HCT116 (cell line): ENCODE results near the gene C1orf174. TPM values are rescaled to one million over a fixed set of nuclear protein-coding genes. Genes with fewer than 3 reads are reported as not detected.

Experiments used
- ATAC-seq: fragments of 200-7000 bp; cut with Tn5 transposase; 2 replicates; pipeline ENCODE4 v1.9.1; 2020; ENCODE audit warnings: mild to moderate bottlenecking, moderate library complexity
- BruUV-seq: library from RNA; stranded (reverse); fragments of 400-500 nt; replicated peaks from 2 replicates; lab custom pipeline; 2021; lab: Mats Ljungman, UMichigan
- CTCF ChIA-PET: fragments of 300-600 bp; sonication (Branson Sonifier 250); formaldehyde crosslinking; loops from one replicate; lab custom pipeline; 2021; ENCODE audit warnings: antibody characterized with exemption; lab: Charles Lee
- POLR2A ChIA-PET: fragments of 300-600, 350-600 bp; sonication (Branson Sonifier 250); formaldehyde crosslinking; loops from one replicate; lab custom pipeline; 2021; ENCODE audit warnings: antibody characterized with exemption; lab: Charles Lee
- RAD21 ChIA-PET, 2 experiments: fragments of 300-600 bp; sonication (Branson Sonifier 250); formaldehyde crosslinking; loops; one replicate each; lab custom pipeline; 2023; ENCODE audit warnings: low total read pairs in 2 of 2; ENCODE audit not compliant: uncharacterized antibody in 2 of 2, unreplicated experiment in 2 of 2, low non-redundant PET in 1 of 2; lab: Charles Lee
- DNase-seq: peaks from one replicate; pipeline ENCODE4 v3.0.0-alpha.2; 2010; ENCODE audit warnings: low read depth, low spot score
- H2AFZ ChIP-seq: fragments of 200-600 bp; shearing (Covaris generic), sonication (generic); 2 replicates; pipeline ENCODE4 v1.6.1; 2017; ENCODE audit warnings: low read depth, mixed run types, mixed read lengths, antibody characterized with exemption, low read length; ENCODE audit not compliant: poor library complexity, severe bottlenecking
- H3K27ac ChIP-seq: 2 replicates; pipeline ENCODE4 v1.5.1; 2012; ENCODE audit warnings: low read depth, low read length
- H3K27me3 ChIP-seq: fragments of 200-600 bp; sonication (generic); 2 replicates; pipeline ENCODE4 v1.6.1; 2016; ENCODE audit warnings: mixed run types, low read length, mixed read lengths; ENCODE audit not compliant: insufficient read depth
- H3K36me3 ChIP-seq, 2 experiments: fragments of 200-500 bp in 1 of 2; fragments of 200-600 bp in 1 of 2; sonication (Bioruptor generic) in 1 of 2; sonication (generic) in 1 of 2; 2 replicates each; pipeline versions ENCODE4 v1.5.1 to v1.6.1; 2014 to 2016; ENCODE audit warnings: low read length in 2 of 2, inconsistent platforms in 1 of 2, mixed read lengths in 1 of 2, mixed run types in 1 of 2; ENCODE audit not compliant: insufficient read depth in 2 of 2, control insufficient read depth in 1 of 2
- H3K4me1 ChIP-seq, 2 experiments: fragments of 200-600 bp in 1 of 2; sonication (generic) in 1 of 2; 2 replicates each; pipeline versions ENCODE4 v1.5.1 to v1.6.1; 2012 to 2017; ENCODE audit warnings: low read length in 2 of 2, inconsistent platforms in 1 of 2, mild to moderate bottlenecking in 1 of 2, mixed read lengths in 1 of 2, mixed run types in 1 of 2, moderate library complexity in 1 of 2; ENCODE audit not compliant: insufficient read depth in 2 of 2, control insufficient read depth in 1 of 2
- H3K4me2 ChIP-seq: fragments of 200-600 bp; sonication (generic); 2 replicates; pipeline ENCODE4 v1.6.1; 2017; ENCODE audit warnings: mixed run types, low read length, mixed read lengths
- H3K4me3 ChIP-seq, 2 experiments: fragments of 200-600 bp in 1 of 2; sonication (generic) in 1 of 2; replicated peaks in 1 of 2; 2 replicates each; pipeline ENCODE4 v1.5.1; 2011 to 2016; ENCODE audit warnings: low read length in 2 of 2, control low read depth in 1 of 2, low read depth in 1 of 2, mild to moderate bottlenecking in 1 of 2, mixed read lengths in 1 of 2, mixed run types in 1 of 2
- H3K79me2 ChIP-seq: fragments of 200-600 bp; sonication (generic); 2 replicates; pipeline ENCODE4 v1.6.1; 2017; ENCODE audit warnings: mild to moderate bottlenecking, mixed run types, low read length, moderate library complexity, mixed read lengths; ENCODE audit not compliant: insufficient read depth
- H3K9ac ChIP-seq: fragments of 200-600 bp; sonication (generic); 2 replicates; pipeline ENCODE4 v1.6.1; 2016; ENCODE audit warnings: low read length, mixed read lengths
- H3K9me2 ChIP-seq: fragments of 200-600 bp; sonication (generic), shearing (Covaris generic); 2 replicates; pipeline ENCODE4 v1.6.1; 2017; ENCODE audit warnings: mixed run types, mild to moderate bottlenecking, moderate library complexity; ENCODE audit not compliant: insufficient read depth
- H3K9me3 ChIP-seq, 2 experiments: fragments of 200-500 bp in 1 of 2; fragments of 200-600 bp in 1 of 2; sonication (Bioruptor generic) in 1 of 2; sonication (generic) in 1 of 2; 2 replicates each; pipeline ENCODE4 v1.6.1; 2014 to 2017; ENCODE audit warnings: low read length in 2 of 2, mixed read lengths in 2 of 2, inconsistent platforms in 1 of 2, low read depth in 1 of 2, mild to moderate bottlenecking in 1 of 2, mixed run types in 1 of 2, moderate library complexity in 1 of 2; ENCODE audit not compliant: control insufficient read depth in 1 of 2, insufficient read depth in 1 of 2
- H4K20me1 ChIP-seq: fragments of 200-600 bp; sonication (generic), shearing (Covaris generic); 2 replicates; pipeline ENCODE4 v1.6.1; 2017; ENCODE audit warnings: mixed run types, mild to moderate bottlenecking, moderate library complexity; ENCODE audit not compliant: insufficient read depth
- CBX3 ChIP-seq: IDR thresholded peaks from 2 replicates; pipeline ENCODE4 v1.6.1; 2012; ENCODE audit warnings: low read depth
- CEBPB ChIP-seq: IDR thresholded peaks from 2 replicates; pipeline ENCODE4 v1.6.1; 2012; ENCODE audit warnings: low read depth
- EGR1 ChIP-seq: IDR thresholded peaks from 2 replicates; pipeline ENCODE4 v1.6.1; 2012; ENCODE audit warnings: low read depth
- EZH2phosphoT487 ChIP-seq: fragments of 200-600 bp; IDR thresholded peaks from 2 replicates; pipeline ENCODE4 v1.6.1; 2018; ENCODE audit warnings: antibody characterized with exemption, borderline replicate concordance
- FOSL1 ChIP-seq: IDR thresholded peaks from 2 replicates; pipeline ENCODE4 v1.6.1; 2012; ENCODE audit warnings: low read depth
- SIN3A ChIP-seq: IDR thresholded peaks from 2 replicates; pipeline ENCODE4 v1.6.1; 2012; ENCODE audit warnings: low read depth
- SP1 ChIP-seq: IDR thresholded peaks from 2 replicates; pipeline ENCODE4 v1.6.1; 2012; ENCODE audit warnings: low read depth
- TCF7L2 ChIP-seq: IDR thresholded peaks from 2 replicates; pipeline ENCODE4 v1.7.0; 2011; ENCODE audit warnings: borderline replicate concordance, inconsistent platforms; ENCODE audit not compliant: insufficient read depth, insufficient read length; ENCODE audit errors: extremely low read depth
- ZNF274 ChIP-seq: fragments of 200-500 bp; sonication (Bioruptor generic); IDR thresholded peaks from 2 replicates; pipeline ENCODE4 v1.6.1; 2014; ENCODE audit warnings: mild to moderate bottlenecking, low read depth, low read length, inconsistent platforms
- intact Hi-C: fragments of 100-400 bp; cut with micrococcal nuclease; formaldehyde crosslinking; loops from 2 replicates; pipeline ENCODE4 v1.10.0; 2022
- total RNA-seq: library from RNA; stranded (reverse); gene quantifications from one replicate; pipeline ENCODE4 v1.2.1, GENCODE V29; 2021; ENCODE audit not compliant: unreplicated experiment
- TF ChIP-seq, protein P1 (sequence below): IDR thresholded peaks from 2 replicates; pipeline ENCODE4 v1.6.1; 2012; ENCODE audit warnings: low read depth
- TF ChIP-seq, protein P2 (sequence below): IDR thresholded peaks from 2 replicates; pipeline ENCODE4 v1.6.1; 2011; ENCODE audit warnings: mild to moderate bottlenecking, low read length, moderate library complexity; ENCODE audit not compliant: insufficient replicate concordance; ENCODE audit errors: extremely low read depth
- TF ChIP-seq, protein P3 (sequence below), 3 experiments: fragments of 200-600 bp in 1 of 3; sonication (generic) in 1 of 3; IDR thresholded peaks in 2 of 3; conservative IDR thresholded peaks in 1 of 3; 2 replicates each; pipeline ENCODE4 v1.5.1; 2012 to 2017; ENCODE audit warnings: low read depth in 2 of 3, low read length in 2 of 3, antibody characterized with exemption in 1 of 3, borderline replicate concordance in 1 of 3, control low read depth in 1 of 3, mild to moderate bottlenecking in 1 of 3, mixed read lengths in 1 of 3, mixed run types in 1 of 3, moderate library complexity in 1 of 3; ENCODE audit not compliant: insufficient read depth in 1 of 3

C1orf174 gene
- total RNA-seq, 1 experiment from 2014 or later, result 33.7 TPM

DNA sequence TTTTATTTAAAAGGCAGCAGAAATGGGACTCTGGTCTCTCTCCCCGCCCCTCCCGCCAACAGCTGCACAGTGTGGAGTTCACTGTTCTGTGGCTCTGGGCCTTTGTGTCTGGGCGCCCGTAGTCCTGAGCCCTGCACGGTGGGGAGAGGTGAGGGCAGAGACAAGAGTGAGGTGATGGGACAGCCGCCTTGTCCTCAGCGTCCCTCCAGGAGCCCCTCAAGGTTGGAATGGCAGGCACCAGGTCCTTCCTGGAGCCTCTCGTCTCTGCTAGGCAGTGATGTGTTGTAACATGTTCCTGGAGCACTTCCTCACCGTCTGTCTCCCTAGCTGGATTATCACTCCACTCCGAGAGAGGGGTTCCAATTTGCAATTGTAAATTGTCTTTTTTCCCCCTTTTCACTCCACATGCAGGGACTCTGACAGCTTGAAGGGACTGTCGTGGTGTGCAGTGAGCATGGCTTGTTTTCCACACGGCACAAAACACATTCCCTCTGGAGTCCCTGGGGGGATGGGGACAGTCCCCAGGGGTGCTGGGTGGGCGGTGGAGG, 44.6 kb upstream of the C1orf174 start:
- H3K79me2 ChIP-seq, result no peaks in the 10 kb centered on the region
- no peaks in the 10 kb centered on the region for H3K9me3 ChIP-seq
- no TSS peak for BruUV-seq
- H3K9ac ChIP-seq, result no peak overlapping the region
- no peaks in the 10 kb centered on the region for H4K20me1 ChIP-seq
- H3K4me3 ChIP-seq, result no peak overlapping the region
- no peak overlapping the region for H2AFZ ChIP-seq
- no peak overlapping the region for H3K27ac ChIP-seq
- CTCF ChIA-PET, result no interaction called here
- no peak overlapping the region for H3K4me2 ChIP-seq
- RAD21 ChIA-PET, result no interaction called here
- H3K9me2 ChIP-seq, result no peaks in the 10 kb centered on the region
- DNase-seq (no peak), ATAC-seq (no peak)
- 0 out of 2 replicates have a peak, but pooled peaks cover 4% of the 10 kb centered on the region for H3K27me3 ChIP-seq
- intact Hi-C loops, result no loop called here
- POLR2A ChIA-PET, result no interaction called here
- no peaks in the 10 kb centered on the region for H3K36me3 ChIP-seq
- no peaks in the 10 kb centered on the region for H3K4me1 ChIP-seq
- TF ChIP-seq TCF7L2, result no peak
- no peak for TF ChIP-seq EGR1
- TF ChIP-seq SP1, result no peak
- no peak for TF ChIP-seq ZNF274
- TF ChIP-seq SIN3A, result no peak
- no peak for TF ChIP-seq EZH2phosphoT487
- TF ChIP-seq CEBPB, result no peak
- TF ChIP-seq FOSL1, result no peak
- TF ChIP-seq, protein P1, sequence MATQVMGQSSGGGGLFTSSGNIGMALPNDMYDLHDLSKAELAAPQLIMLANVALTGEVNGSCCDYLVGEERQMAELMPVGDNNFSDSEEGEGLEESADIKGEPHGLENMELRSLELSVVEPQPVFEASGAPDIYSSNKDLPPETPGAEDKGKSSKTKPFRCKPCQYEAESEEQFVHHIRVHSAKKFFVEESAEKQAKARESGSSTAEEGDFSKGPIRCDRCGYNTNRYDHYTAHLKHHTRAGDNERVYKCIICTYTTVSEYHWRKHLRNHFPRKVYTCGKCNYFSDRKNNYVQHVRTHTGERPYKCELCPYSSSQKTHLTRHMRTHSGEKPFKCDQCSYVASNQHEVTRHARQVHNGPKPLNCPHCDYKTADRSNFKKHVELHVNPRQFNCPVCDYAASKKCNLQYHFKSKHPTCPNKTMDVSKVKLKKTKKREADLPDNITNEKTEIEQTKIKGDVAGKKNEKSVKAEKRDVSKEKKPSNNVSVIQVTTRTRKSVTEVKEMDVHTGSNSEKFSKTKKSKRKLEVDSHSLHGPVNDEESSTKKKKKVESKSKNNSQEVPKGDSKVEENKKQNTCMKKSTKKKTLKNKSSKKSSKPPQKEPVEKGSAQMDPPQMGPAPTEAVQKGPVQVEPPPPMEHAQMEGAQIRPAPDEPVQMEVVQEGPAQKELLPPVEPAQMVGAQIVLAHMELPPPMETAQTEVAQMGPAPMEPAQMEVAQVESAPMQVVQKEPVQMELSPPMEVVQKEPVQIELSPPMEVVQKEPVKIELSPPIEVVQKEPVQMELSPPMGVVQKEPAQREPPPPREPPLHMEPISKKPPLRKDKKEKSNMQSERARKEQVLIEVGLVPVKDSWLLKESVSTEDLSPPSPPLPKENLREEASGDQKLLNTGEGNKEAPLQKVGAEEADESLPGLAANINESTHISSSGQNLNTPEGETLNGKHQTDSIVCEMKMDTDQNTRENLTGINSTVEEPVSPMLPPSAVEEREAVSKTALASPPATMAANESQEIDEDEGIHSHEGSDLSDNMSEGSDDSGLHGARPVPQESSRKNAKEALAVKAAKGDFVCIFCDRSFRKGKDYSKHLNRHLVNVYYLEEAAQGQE, result no peak
- TF ChIP-seq, protein P2, sequence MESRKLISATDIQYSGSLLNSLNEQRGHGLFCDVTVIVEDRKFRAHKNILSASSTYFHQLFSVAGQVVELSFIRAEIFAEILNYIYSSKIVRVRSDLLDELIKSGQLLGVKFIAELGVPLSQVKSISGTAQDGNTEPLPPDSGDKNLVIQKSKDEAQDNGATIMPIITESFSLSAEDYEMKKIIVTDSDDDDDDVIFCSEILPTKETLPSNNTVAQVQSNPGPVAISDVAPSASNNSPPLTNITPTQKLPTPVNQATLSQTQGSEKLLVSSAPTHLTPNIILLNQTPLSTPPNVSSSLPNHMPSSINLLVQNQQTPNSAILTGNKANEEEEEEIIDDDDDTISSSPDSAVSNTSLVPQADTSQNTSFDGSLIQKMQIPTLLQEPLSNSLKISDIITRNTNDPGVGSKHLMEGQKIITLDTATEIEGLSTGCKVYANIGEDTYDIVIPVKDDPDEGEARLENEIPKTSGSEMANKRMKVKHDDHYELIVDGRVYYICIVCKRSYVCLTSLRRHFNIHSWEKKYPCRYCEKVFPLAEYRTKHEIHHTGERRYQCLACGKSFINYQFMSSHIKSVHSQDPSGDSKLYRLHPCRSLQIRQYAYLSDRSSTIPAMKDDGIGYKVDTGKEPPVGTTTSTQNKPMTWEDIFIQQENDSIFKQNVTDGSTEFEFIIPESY, result no peak
- TF ChIP-seq CBX3, result no peak
- TF ChIP-seq, protein P3, sequence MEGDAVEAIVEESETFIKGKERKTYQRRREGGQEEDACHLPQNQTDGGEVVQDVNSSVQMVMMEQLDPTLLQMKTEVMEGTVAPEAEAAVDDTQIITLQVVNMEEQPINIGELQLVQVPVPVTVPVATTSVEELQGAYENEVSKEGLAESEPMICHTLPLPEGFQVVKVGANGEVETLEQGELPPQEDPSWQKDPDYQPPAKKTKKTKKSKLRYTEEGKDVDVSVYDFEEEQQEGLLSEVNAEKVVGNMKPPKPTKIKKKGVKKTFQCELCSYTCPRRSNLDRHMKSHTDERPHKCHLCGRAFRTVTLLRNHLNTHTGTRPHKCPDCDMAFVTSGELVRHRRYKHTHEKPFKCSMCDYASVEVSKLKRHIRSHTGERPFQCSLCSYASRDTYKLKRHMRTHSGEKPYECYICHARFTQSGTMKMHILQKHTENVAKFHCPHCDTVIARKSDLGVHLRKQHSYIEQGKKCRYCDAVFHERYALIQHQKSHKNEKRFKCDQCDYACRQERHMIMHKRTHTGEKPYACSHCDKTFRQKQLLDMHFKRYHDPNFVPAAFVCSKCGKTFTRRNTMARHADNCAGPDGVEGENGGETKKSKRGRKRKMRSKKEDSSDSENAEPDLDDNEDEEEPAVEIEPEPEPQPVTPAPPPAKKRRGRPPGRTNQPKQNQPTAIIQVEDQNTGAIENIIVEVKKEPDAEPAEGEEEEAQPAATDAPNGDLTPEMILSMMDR (IDR thresholded peaks at IDR 0.05 in 2 of 3, conservative IDR thresholded peaks at IDR 0.05 in 1 of 3; ENCODE audit: borderline replicate concordance in 1 of 3, insufficient read depth in 1 of 3, low read depth in 2 of 3, low read length in 2 of 3), result no peak
